GM13977 (cell line): ENCODE data around the gene LYZL6.

Source experiments
- DNase-seq: peaks from one replicate; pipeline ENCODE4 v3.0.0; 2012; ENCODE audit warnings: low spot score
- in situ Hi-C: fragments of 300-500 bp; cut with MboI; formaldehyde crosslinking; loops from one replicate; pipeline ENCODE4 v1.12.0; 2022; ENCODE audit warnings: low sequenced_read_pairs, low pct_unique_long_range_greater_than_20kb, mixed read lengths, inconsistent platforms; ENCODE audit not compliant: unreplicated experiment
- TF ChIP-seq, protein P1 (sequence below): IDR thresholded peaks from 2 replicates; pipeline ENCODE4 v1.5.1; 2012; ENCODE audit warnings: mild to moderate bottlenecking, control low read depth; ENCODE audit not compliant: insufficient read depth; ENCODE audit errors: extremely low read depth, missing control alignments

Gene LYZL6

DNA sequence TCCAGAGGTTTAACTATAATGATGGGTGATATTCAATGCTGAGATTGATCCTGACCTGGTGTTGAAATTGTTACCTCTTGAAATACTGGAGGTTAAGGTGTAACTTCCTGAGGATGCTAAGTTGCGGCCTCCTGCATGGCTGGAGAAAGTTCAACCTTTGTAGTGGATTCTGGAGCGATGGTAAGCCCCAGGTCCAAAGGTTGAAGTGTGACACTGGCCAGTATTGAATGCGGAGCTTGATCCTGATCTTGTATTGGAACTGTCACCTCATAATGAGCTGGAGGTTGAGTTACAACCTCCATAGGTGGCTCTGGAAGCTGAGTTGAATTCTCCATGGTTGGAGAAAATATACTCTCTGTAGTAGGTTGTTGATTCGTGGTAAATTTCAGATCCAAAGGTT, 29.9 kb downstream of the LYZL6 start:
- TF ChIP-seq, protein P1, sequence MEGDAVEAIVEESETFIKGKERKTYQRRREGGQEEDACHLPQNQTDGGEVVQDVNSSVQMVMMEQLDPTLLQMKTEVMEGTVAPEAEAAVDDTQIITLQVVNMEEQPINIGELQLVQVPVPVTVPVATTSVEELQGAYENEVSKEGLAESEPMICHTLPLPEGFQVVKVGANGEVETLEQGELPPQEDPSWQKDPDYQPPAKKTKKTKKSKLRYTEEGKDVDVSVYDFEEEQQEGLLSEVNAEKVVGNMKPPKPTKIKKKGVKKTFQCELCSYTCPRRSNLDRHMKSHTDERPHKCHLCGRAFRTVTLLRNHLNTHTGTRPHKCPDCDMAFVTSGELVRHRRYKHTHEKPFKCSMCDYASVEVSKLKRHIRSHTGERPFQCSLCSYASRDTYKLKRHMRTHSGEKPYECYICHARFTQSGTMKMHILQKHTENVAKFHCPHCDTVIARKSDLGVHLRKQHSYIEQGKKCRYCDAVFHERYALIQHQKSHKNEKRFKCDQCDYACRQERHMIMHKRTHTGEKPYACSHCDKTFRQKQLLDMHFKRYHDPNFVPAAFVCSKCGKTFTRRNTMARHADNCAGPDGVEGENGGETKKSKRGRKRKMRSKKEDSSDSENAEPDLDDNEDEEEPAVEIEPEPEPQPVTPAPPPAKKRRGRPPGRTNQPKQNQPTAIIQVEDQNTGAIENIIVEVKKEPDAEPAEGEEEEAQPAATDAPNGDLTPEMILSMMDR, result no peak
- in situ Hi-C loops, result no loop called here
- no peak for DNase-seq

DNA sequence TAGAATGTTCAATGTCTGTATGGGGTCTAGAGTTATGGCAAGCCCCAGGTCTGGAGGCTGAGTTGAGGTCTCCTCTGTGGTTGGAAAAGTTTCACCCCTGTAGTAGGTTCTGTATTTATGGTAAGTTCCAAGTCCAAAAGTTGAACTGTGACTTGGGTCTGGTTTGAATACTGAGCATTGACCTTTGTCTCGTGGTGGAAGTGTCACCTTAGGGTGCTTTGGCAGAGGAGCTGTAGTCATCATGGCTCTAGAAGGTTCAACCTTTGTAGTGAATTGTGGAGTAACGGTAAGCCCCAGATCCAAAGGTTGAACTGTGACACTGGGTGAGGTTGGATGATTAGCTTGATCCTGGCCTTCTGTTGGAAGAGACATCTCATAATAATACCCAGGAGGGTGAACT, 30.6 kb downstream of the LYZL6 start:
- TF ChIP-seq, protein P1, result no peak
- no peak for DNase-seq
- in situ Hi-C loops, result no loop called here

DNA sequence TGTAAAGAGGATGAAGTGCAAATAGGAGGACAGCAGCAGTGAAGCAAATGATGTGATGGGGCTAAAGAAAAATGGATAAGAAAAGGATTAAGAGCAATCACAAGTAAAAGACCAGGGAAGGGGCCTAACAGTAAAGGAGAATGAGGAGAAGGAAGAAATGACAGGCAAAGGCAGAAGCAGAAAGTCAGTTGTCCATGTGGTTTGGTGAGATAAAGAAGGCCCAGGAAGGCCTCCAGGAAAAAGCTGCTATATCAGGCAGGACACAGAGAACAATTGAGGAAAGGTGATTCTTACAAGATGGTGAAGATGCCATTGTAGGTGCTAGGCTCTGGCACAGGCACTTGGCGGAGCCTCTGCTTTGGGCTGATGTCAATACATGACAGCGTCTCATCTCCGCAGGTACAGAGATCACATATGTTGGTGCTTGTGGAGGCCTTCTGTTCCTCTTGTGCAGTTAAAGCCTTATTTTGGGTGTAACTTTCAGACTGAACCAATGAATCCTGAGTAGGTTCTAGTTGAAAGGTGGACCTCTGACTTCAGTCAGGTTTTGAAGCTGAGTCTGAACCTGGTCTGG, 31.1 kb downstream of the LYZL6 start:
- TF ChIP-seq, protein P1, result no peak
- DNase-seq, result no peak
- in situ Hi-C loops, result no loop called here

DNA sequence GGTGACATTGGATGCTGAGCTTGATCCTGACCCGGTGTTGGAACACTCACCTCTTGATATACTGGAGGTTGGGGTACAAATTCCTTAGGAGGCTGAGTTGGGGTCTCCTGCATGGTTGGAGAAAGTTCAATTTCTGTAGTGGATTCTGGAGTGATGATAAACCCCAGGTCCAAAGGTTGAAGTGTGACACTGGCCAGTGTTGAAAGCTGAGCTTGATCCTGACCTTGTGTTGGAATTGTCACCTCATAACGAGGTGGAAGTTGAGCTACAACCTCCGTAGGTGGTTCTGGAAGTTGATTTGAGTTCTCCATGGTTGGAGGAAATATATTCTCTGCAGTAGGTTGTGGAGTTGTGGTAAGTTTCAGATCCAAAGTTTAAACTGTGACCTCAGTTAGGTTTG, 34.1 kb downstream of the LYZL6 start:
- TF ChIP-seq, protein P1, result no peak

DNA sequence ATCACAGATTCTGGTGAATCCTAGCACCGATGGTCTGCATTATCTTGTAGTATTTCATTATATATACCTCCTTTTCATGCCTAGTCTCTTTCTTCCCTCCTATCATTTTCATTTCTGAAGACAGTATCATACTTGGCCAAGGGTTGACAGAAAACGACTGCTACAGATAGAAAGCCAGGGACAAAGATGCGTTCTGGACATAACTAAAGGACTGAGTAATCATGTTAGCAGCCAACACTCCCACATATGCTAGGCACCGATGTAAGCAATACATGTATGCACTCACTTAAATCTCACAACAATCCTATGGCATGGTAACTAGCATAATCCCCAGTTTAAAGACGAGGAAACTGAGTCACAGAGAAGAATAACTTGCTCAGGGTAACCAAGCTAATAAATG, 35.8 kb downstream of the LYZL6 start:
- DNase-seq, result no peak
- TF ChIP-seq, protein P1, result no peak
- in situ Hi-C loops, result no loop called here

More for the DNA sequence above, 34.1 kb downstream of the LYZL6 start:
- in situ Hi-C loops, result no loop called here
- no peak for DNase-seq

DNA sequence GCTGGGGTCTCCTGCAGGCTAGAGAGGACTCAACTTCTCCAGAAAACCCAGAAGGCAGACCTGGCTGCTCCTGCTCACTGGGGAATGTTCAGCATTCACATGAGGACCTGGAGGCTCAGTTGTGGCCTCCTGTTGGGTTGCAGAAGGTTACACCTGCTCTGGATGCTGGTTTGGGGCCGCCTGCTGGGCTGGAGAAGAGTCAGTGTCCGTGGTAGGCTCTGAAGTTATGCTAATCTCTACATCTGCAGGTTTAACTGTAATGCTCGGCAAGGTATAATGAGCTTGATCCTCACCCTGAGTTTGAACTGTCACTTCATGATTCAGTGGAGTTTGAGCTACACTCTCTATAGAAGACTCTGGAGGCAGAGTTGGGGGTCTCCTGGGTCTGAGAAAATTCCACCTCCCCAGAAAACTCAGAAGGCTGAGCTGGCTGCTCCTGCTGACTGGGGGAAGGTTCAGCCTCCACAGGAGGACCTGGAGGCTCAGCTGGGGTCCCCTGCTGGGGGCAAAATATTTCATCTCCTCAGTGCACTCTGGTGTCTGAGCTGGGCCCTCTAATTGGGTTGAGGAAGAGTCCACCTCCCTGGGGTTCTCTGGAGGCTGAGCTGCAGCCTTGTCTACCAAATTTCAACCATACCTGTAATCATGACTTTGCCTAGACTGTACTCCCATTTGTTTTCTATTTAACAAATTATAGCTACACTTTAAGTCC, 36.4 kb downstream of the LYZL6 start:
- no peak for DNase-seq
- in situ Hi-C loops, result no loop called here
- TF ChIP-seq, protein P1, result no peak
